Spinal cord (tissue), 10 donors: ENCODE results near the gene HOXA7. TPM values are rescaled to one million over a fixed set of nuclear protein-coding genes. Genes with fewer than 3 reads are reported as not detected.

Experiments
- DNase-seq, 6 donors: peaks; one replicate each; pipeline versions ENCODE4 v3.0.0 to v3.0.0-alpha.2; 2013 to 2015; ENCODE audit warnings: low spot score in 6 of 6, low read depth in 4 of 6
- H3K27ac ChIP-seq: one replicate; pipeline ENCODE4 v1.5.1; 2013; ENCODE audit warnings: low read depth, low read length, control low read depth
- H3K27me3 ChIP-seq: one replicate; pipeline ENCODE4 v1.6.1; 2013; ENCODE audit warnings: low read length; ENCODE audit not compliant: control insufficient read depth, insufficient read depth
- H3K36me3 ChIP-seq: one replicate; pipeline ENCODE4 v1.6.1; 2013; ENCODE audit warnings: low read length; ENCODE audit not compliant: control insufficient read depth, insufficient read depth
- H3K4me1 ChIP-seq: one replicate; pipeline ENCODE4 v1.6.1; 2013; ENCODE audit warnings: low read length; ENCODE audit not compliant: control insufficient read depth, insufficient read depth
- H3K4me3 ChIP-seq: one replicate; pipeline ENCODE4 v1.5.1; 2013; ENCODE audit warnings: low read depth, low read length, control low read depth
- H3K9me3 ChIP-seq: one replicate; pipeline ENCODE4 v1.6.1; 2013; ENCODE audit warnings: low read length; ENCODE audit not compliant: control insufficient read depth, insufficient read depth
- WGBS: methylation state at CpG from one replicate; pipeline ENCODE4 v1.1.5; 2013; ENCODE audit warnings: missing lambda C conversion rate; ENCODE audit not compliant: insufficient coverage; 5-methylcytosine and 5-hydroxymethylcytosine counted together
- polyA plus RNA-seq, 2 donors: library from polyadenylated mRNA; unstranded; fragments of 120-200 nt; gene quantifications; one replicate each; pipeline ENCODE4 v1.2.1, GENCODE V29; 2013; ENCODE audit not compliant: insufficient read length in 2 of 2
- total RNA-seq, 2 donors: library from RNA; depleted of rRNA in 1 of 2; stranded (reverse); fragments of 120-200 nt in 1 of 2; fragments of >200 nt in 1 of 2; gene quantifications; one replicate each; pipeline versions ENCODE4 v1.2.3 to v1.2.4, GENCODE V29; 2013 to 2014
- donor health status: healthy.

HOXA7 gene
- total and polyA plus RNA-seq, 4 donors = 9.6 to 111 (median 52.1) TPM

- Histone ChIP-seq H3K36me3 (no peaks in the 10 kb centered on the region), H3K4me3 (no peak overlapping the region), H3K9me3 (no peaks in the 10 kb centered on the region), H3K4me1 (peaks cover 36% of the 10 kb centered on the region), H3K27me3 (peaks cover 99% of the 10 kb centered on the region), H3K27ac (no peak overlapping the region)
- peak in 1 of 6 donors; percentile 44 for DNase-seq
- no CpG with 5 or more reads among the region's 2 CpGs for WGBS
These were observed 37.5 kb upstream of the HOXA7 start for GRCh38 chr7:27194002-27194352.

DNA sequence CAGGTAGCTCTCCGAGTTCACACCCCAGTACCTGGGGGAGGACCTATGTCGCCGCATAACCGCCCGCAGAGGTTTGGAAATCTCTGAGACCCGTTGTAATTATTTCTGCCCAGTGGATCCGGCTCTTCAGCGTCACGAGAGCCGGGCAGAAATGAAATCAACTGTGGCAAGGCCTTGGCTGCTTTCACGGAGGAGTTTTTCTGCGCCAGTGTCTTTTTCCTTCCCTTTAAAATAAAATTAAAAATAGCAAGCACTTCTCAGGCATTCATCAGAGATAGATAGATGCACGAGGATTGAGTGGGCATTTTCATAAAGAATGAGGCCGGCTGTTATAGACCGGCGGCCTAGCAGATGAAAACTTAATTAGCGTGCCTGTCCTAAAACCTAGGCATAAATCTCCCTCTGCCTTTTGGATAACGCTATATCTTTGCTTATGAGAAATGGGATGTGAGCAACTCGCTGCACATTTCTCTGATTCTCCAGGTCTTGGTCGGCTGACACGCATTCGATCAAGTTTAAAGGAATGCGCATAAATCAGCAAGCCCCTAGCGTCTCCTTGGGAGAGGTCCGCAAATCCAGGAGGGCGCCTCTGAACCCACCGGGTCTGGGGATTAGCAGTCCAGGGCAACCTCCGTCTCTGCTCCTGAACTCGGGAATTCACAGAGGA, 37.0 kb upstream of the HOXA7 start:
- peaks cover 99% of the 10 kb centered on the region for H3K27me3 ChIP-seq
- H3K4me1 ChIP-seq = peaks cover 36% of the 10 kb centered on the region
- 9% methylated on average over 18 of the region's 29 CpGs for WGBS
- no peak overlapping the region for H3K4me3 ChIP-seq
- DNase-seq = no peak
- H3K36me3 ChIP-seq = no peaks in the 10 kb centered on the region
- H3K27ac ChIP-seq = no peak overlapping the region
- H3K9me3 ChIP-seq = no peaks in the 10 kb centered on the region

- peaks cover 99% of the 10 kb centered on the region for H3K27me3 ChIP-seq
- WGBS = 2% methylated on average over 76 of the region's 78 CpGs
- H3K4me1 ChIP-seq = peaks cover 40% of the 10 kb centered on the region
- H3K9me3 ChIP-seq = no peaks in the 10 kb centered on the region
- no peak overlapping the region for H3K27ac ChIP-seq
- H3K4me3 ChIP-seq = peak overlapping the region; percentile 4
- DNase-seq = no peak
- H3K36me3 ChIP-seq = no peaks in the 10 kb centered on the region
These were observed 36.3 kb upstream of the HOXA7 start for GRCh38 chr7:27192546-27193334.

GRCh38 chr7:27191833-27192545, 35.5 kb upstream of the HOXA7 start:
- DNase-seq = no peak
- Histone ChIP-seq H3K27me3 (peaks cover 99% of the 10 kb centered on the region), H3K36me3 (no peaks in the 10 kb centered on the region), H3K4me1 (peaks cover 41% of the 10 kb centered on the region), H3K9me3 (no peaks in the 10 kb centered on the region), H3K4me3 (no peak overlapping the region), H3K27ac (no peak overlapping the region)
- WGBS = 17% methylated on average over 42 of the region's 42 CpGs

- no peaks in the 10 kb centered on the region for H3K9me3 ChIP-seq
- H3K4me1 ChIP-seq = peaks cover 41% of the 10 kb centered on the region
- 41% methylated on average over 15 of the region's 15 CpGs for WGBS
- H3K27ac ChIP-seq = no peak overlapping the region
- no peak overlapping the region for H3K4me3 ChIP-seq
- peaks cover 100% of the 10 kb centered on the region for H3K27me3 ChIP-seq
- DNase-seq = no peak
- H3K36me3 ChIP-seq = no peaks in the 10 kb centered on the region
These were observed 34.8 kb upstream of the HOXA7 start for GRCh38 chr7:27191161-27191731.

DNA sequence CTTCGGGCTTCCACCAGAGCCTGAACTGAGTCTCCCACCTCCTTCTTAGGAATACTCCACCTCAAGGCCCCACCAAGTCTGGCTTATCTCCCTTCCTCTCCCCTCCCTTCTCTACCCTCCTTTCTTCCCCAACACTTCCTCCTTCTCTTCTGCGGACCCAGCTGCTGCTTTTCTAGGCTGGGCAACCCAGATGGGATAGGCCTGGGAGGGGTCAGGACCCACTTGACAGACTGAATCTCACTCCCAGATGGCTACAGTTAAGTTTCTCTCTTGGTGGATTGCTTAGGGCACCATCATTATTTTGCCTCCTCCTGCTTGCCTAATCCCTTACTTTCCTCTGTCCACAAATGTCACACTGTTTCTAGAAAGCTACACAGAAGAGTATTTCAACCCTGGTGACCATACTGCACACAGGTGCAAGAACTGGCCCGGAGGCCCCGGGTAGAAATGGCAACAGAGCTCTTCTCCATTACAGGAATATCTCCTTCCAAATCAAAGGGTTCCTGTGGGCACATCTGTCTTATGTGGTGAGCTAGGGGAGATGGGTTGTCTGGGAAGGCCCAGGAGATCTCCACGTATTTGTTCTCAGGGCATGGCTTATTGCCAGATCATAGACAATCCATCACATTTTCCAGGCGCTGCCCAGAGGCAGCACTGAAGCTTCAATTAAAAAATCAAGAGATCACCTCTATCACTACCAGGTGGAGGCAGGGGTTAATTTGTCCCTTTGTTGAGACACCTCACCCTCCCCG, 33.7 kb upstream of the HOXA7 start:
- Histone ChIP-seq H3K9me3 (no peaks in the 10 kb centered on the region), H3K27ac (no peak overlapping the region), H3K36me3 (no peaks in the 10 kb centered on the region), H3K4me3 (no peak overlapping the region), H3K4me1 (peaks cover 51% of the 10 kb centered on the region), H3K27me3 (peaks cover 100% of the 10 kb centered on the region)
- WGBS = 26% methylated on average over 2 of the region's 7 CpGs
- no peak for DNase-seq

DNA sequence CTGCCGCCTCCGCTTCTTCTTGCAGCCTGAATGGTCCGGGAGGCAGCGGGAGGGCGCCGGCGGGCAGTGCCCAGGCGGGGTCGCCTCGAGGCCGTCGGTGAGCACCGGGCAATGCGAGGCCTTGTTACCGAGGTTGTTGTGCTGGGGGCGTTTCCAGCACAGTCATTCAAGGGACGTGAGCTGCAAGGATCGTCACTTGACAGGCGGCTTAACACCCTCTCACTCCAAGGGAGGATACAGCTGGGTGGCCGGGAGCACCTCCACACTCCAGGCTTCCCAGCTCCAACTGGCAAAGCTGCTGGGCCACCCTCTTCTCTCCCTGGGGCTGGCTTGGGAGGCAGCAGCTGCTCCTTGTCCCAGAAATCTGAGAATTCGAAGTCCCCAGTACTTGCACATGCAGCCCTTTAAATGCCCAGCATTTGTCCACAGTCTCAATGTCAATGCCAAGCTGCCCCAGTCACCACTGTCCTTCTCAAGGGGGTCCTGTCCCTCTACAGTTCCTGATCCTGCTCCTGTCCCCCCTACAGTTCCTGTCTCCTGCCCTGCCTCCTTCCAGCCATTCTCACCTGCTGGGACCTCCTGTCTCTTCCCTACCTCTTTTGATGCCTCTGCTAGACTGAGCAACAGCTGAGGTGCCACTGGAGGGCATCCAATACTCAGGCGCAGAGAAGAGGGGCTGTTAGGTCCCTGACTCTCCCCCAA, 33.0 kb upstream of the HOXA7 start:
- DNase-seq = no peak
- WGBS = 13% methylated on average over 22 of the region's 22 CpGs
- peaks cover 58% of the 10 kb centered on the region for H3K4me1 ChIP-seq
- H3K27ac ChIP-seq = peak overlapping the region; percentile 57
- peaks cover 100% of the 10 kb centered on the region for H3K27me3 ChIP-seq
- no peak overlapping the region for H3K4me3 ChIP-seq
- H3K9me3 ChIP-seq = no peaks in the 10 kb centered on the region
- H3K36me3 ChIP-seq = no peaks in the 10 kb centered on the region

DNA sequence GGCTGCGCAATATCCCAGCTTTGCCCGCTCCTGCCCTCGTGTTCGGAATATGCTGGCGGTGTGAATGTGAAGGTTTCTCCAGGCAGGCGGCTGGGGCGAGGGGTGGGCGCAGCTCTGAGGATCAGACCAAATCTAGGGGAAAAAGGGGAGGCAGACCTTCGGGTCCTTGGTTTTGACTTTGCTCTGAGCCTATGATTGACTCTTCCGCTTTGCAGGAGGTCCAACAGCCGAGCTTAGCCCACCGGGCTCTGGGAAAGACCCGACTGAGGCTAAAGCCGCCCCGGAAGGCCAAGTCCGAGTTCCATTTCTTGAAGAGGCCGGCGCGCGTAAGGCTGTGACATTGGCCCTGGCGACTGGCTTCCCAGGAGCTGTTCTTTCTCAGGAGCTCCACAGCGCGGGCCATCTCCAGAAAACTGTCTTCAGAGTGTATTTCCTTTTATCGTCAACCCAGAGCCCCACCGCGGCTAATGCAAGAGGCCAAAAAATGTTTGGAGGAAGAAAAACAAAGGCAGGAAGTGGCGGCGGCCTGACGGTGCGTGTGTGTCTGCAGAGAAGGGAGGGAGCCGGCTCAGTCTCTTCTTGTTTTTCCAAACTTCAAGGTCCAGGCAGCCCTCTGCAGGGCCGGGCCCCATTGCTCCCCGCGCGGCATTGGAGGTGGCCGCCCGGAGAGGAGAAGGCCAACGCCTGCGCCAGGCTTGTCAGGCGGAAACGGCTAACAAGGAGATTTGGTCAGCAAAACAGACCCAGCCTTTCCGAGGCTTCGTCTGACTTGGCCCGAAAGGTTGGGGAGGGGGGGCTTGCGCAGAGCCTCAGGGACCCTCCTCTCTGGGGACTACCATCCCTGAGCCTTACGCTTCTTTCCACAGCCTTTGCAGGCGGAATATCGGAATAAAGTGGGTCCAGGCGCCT, 32.2 kb upstream of the HOXA7 start:
- Histone ChIP-seq H3K4me3 (peak overlapping the region; percentile 24), H3K4me1 (peaks cover 65% of the 10 kb centered on the region), H3K27ac (peak overlapping the region; percentile 57), H3K27me3 (peaks cover 100% of the 10 kb centered on the region), H3K36me3 (no peaks in the 10 kb centered on the region), H3K9me3 (no peaks in the 10 kb centered on the region)
- peak in 1 of 6 donors; percentile 29 for DNase-seq
- WGBS = 8% methylated on average over 44 of the region's 49 CpGs
